ENCODE data around the gene ENOX1.

- TF ChIP-seq POLR2AphosphoS5 (IDR thresholded peaks at IDR 0.05; ENCODE audit: borderline replicate concordance, low read depth, low read length) (no peak), EZH2 (IDR thresholded peaks at IDR 0.05) (no peak), FOXP2 (optimal IDR thresholded peaks at IDR 0.05; ENCODE audit: control extremely low read depth, extremely low read length, insufficient read depth) (no peak)
These were observed 58.4 kb downstream of the ENOX1 start for GRCh38 chr13:43728421-43728820.

Measured in SK-N-MC (cell line).